Endothelial cell (in vitro differentiated cells): ENCODE measurements around the gene CDK5. TPM values are rescaled to one million over a fixed set of nuclear protein-coding genes. Genes with fewer than 3 reads are reported as not detected.

Experiments used
- DNase-seq: peaks from one replicate; pipeline ENCODE4 v3.0.0; 2021; ENCODE audit warnings: low spot score
- H3K27ac Mint-ChIP-seq: one replicate; pipeline ENCODE4 v1.8.0; 2021; ENCODE audit warnings: mixed read lengths, inconsistent platforms; ENCODE audit not compliant: unreplicated experiment
- H3K27me3 Mint-ChIP-seq: one replicate; pipeline ENCODE4 v1.8.0; 2021; ENCODE audit warnings: mild to moderate bottlenecking, moderate library complexity, mixed read lengths, inconsistent platforms; ENCODE audit not compliant: unreplicated experiment
- H3K36me3 Mint-ChIP-seq: one replicate; pipeline ENCODE4 v1.8.0; 2021; ENCODE audit warnings: mild to moderate bottlenecking, low read depth, mixed read lengths, inconsistent platforms; ENCODE audit not compliant: unreplicated experiment
- H3K4me1 Mint-ChIP-seq: one replicate; pipeline ENCODE4 v1.8.0; 2021; ENCODE audit warnings: mild to moderate bottlenecking, mixed read lengths, inconsistent platforms; ENCODE audit not compliant: unreplicated experiment
- H3K4me3 Mint-ChIP-seq: one replicate; pipeline ENCODE4 v1.8.0; 2021; ENCODE audit warnings: mild to moderate bottlenecking, mixed read lengths, inconsistent platforms; ENCODE audit not compliant: unreplicated experiment
- H3K9me3 Mint-ChIP-seq: one replicate; pipeline ENCODE4 v1.8.0; 2021; ENCODE audit warnings: mixed read lengths, inconsistent platforms; ENCODE audit not compliant: unreplicated experiment
- total RNA-seq: library from RNA; stranded (reverse); fragmentation: NEBNext Ultra II Directional; extraction: Animal tissue kit (Norgen Biotek cat#: 25700); gene quantifications from one replicate; pipeline ENCODE4 v1.2.1, GENCODE V29; 2021; ENCODE audit not compliant: unreplicated experiment
- TF ChIP-seq, protein P1 (sequence below): fragments of 200-600 bp; sonication (generic); IDR thresholded peaks from one replicate; pipeline ENCODE4 v1.5.0; 2021; ENCODE audit warnings: antibody characterized with exemption; ENCODE audit not compliant: unreplicated experiment

The CDK5 gene
- total RNA-seq, 1 donor from 2014 or later, result 26.7 TPM

DNA sequence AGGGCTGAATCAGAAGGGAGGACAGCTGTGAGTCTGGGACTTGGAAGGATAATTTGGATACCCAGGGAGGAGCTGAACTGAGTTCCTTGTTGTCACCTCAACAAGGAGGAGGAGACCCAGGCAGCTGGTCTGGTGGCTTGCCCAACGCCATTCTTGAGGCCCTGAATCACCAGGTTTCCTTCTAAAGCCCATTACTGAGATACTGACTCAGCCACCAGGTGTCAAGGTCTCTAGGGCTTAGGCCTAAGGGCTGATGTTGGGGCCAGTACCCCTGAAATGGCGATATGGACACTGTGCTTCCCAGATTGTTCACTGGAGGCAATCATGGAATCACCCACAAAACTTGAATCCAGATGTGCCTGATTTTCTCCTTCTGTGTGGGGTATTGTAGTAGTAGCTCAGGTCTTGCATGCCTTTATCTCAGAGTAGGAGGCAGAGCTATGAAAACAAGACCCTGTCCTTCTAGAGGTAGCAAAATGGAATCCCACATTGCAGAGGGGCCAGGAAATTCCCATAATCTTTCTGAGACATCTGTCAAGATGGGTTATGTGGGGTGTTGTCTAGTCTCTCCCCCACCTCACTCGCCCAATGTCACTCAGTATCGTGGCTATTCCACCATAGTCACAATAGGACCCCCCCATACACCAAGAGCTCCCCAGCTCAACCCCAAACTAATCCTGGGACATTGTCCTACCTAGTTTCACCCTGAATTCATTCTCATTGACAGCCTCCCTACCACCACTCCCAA lies 31.6 kb downstream of the CDK5 start:
- Mint-ChIP-seq H3K9me3 (no peaks in the 10 kb centered on the region), H3K36me3 (no peaks in the 10 kb centered on the region), H3K4me1 (peaks cover 6% of the 10 kb centered on the region), H3K27ac (no peak overlapping the region), H3K27me3 (peaks cover 14% of the 10 kb centered on the region), H3K4me3 (no peak overlapping the region)
- TF ChIP-seq, protein P1, sequence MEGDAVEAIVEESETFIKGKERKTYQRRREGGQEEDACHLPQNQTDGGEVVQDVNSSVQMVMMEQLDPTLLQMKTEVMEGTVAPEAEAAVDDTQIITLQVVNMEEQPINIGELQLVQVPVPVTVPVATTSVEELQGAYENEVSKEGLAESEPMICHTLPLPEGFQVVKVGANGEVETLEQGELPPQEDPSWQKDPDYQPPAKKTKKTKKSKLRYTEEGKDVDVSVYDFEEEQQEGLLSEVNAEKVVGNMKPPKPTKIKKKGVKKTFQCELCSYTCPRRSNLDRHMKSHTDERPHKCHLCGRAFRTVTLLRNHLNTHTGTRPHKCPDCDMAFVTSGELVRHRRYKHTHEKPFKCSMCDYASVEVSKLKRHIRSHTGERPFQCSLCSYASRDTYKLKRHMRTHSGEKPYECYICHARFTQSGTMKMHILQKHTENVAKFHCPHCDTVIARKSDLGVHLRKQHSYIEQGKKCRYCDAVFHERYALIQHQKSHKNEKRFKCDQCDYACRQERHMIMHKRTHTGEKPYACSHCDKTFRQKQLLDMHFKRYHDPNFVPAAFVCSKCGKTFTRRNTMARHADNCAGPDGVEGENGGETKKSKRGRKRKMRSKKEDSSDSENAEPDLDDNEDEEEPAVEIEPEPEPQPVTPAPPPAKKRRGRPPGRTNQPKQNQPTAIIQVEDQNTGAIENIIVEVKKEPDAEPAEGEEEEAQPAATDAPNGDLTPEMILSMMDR, result no peak
- no peak for DNase-seq

DNA sequence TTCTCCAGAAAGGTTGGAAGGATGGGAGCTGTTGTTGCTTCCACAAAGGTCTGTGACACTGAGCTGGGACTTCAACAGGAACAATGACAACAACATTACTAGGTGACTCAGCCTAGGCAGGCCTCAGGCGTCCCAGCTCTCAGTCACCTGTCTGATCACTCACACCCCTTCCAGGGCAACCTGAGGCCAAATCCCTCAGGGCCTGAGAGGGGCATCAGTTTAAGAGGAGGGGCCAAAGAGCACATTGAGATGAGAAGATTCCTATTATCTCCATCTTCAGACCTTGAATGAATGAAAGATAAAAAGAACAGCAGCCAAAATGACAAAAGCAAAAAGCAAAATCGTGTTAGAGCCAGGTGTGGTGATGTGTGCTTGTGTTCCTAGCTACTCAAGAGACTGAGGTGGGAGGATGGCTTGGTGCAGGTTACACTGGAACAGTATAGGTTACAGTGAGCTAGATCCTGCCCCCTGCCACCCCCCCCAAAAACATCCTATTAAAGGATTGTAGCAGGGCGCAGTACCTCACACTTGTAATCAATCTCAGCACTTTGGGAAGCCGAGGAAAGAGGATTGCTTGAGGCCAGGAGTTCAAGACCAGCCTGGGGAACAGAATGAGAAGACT lies 33.2 kb downstream of the CDK5 start, which contains the start of gene ATG9B:
ATG9B (minus strand) TSS at position 60 of the 622 bp plus-strand sequence. CDS start 71 bp downstream, outside the sequence.
- DNase-seq, result no peak
- TF ChIP-seq, protein P1, result no peak
- Mint-ChIP-seq H3K27me3 (peaks cover 23% of the 10 kb centered on the region), H3K4me3 (no peak within 1 kb of the TSS), H3K4me1 (peaks cover 17% of the 10 kb centered on the region), H3K36me3 (peaks cover 4% of the 10 kb centered on the region), H3K27ac (no peak within 1 kb of the TSS), H3K9me3 (no peaks in the 10 kb centered on the region)

DNA sequence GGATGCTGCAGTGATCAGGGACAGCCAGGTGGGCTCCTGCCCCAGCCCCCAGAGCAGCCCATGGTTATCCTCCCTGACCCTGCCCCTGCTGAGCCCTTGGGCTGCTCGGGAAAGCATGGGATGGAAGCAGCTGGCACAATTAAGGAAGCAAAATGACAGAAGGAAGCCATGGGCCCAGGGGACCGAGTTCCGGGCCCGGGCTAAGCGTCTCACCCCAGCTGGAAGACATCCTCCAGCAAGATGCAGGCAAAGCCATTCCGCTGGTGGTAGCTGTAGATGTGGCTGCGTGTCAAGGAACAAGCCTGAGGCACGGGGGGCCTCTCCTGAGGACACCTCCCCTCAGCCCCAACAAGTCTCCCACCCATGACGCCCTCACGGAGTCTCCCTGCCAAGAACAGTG lies 34.5 kb downstream of the CDK5 start:
- Mint-ChIP-seq H3K27ac (no peak overlapping the region), H3K27me3 (peaks cover 28% of the 10 kb centered on the region), H3K36me3 (peaks cover 4% of the 10 kb centered on the region), H3K9me3 (no peaks in the 10 kb centered on the region), H3K4me3 (no peak overlapping the region), H3K4me1 (peaks cover 16% of the 10 kb centered on the region)
- TF ChIP-seq, protein P1, result no peak
- DNase-seq, result no peak

DNA sequence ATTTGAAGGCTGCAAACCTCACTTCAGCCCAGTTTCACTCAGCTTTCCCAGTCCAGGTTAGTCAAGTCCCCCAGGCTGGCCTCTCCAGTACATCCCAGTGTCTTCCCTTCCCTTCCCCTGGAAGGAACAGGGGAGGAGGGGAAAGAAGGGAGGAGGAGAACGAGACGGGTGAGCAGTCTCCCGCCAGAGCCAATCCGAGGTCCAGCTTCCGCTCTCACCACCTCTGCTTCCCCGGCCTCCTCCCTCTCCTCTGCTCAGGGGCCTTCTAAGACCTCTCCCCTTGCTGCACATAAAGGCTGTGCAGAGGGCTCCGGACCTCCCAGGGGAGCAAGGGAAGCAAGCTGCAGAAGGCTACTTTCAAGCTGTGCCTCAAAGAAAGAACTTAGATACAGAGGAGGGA lies 37.5 kb downstream of the CDK5 start:
- TF ChIP-seq, protein P1, result no peak
- no peak overlapping the region for H3K4me3 Mint-ChIP-seq

DNA sequence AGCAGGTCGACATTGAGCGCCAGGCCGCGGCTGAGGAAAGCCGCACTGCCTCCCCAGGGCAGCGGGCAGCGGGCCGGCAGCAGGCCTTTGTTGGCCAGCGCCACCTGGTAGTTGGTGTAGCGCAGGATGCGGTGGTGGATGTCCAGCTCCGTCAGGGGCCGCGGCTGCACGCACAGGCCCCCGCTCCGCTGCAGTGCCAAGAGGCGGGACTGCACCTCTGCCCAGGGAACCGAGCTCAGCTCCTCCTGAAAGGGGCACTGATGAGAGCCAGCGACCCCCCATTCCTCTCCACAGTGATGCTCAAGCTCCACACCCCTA lies 38.6 kb downstream of the CDK5 start:
- Mint-ChIP-seq H3K27me3 (peaks cover 39% of the 10 kb centered on the region), H3K36me3 (peaks cover 23% of the 10 kb centered on the region), H3K4me3 (no peak overlapping the region), H3K9me3 (no peaks in the 10 kb centered on the region), H3K4me1 (peaks cover 35% of the 10 kb centered on the region), H3K27ac (no peak overlapping the region)
- DNase-seq, result no peak
- TF ChIP-seq, protein P1, result no peak

More for the DNA sequence above, 37.5 kb downstream of the CDK5 start:
- Mint-ChIP-seq H3K9me3 (no peaks in the 10 kb centered on the region), H3K27me3 (peaks cover 35% of the 10 kb centered on the region), H3K36me3 (peaks cover 16% of the 10 kb centered on the region), H3K4me1 (peaks cover 30% of the 10 kb centered on the region), H3K27ac (no peak overlapping the region)
- DNase-seq, result no peak
